Endothelial cell (in vitro differentiated cells): ENCODE results near the gene PDZD11. TPM values are rescaled to one million over a fixed set of nuclear protein-coding genes. Genes with fewer than 3 reads are reported as not detected.
"Not testable (repeated sequence)": the region's sequence is repeated elsewhere in the genome, so short reads cannot be mapped to it uniquely, and the experiment has no call there.

Source experiments
- DNase-seq: peaks from one replicate; pipeline ENCODE4 v3.0.0; 2021; ENCODE audit warnings: low spot score
- H3K27ac Mint-ChIP-seq: one replicate; pipeline ENCODE4 v1.8.0; 2021; ENCODE audit warnings: mixed read lengths, inconsistent platforms; ENCODE audit not compliant: unreplicated experiment
- H3K27me3 Mint-ChIP-seq: one replicate; pipeline ENCODE4 v1.8.0; 2021; ENCODE audit warnings: mild to moderate bottlenecking, moderate library complexity, mixed read lengths, inconsistent platforms; ENCODE audit not compliant: unreplicated experiment
- H3K36me3 Mint-ChIP-seq: one replicate; pipeline ENCODE4 v1.8.0; 2021; ENCODE audit warnings: mild to moderate bottlenecking, low read depth, mixed read lengths, inconsistent platforms; ENCODE audit not compliant: unreplicated experiment
- H3K4me1 Mint-ChIP-seq: one replicate; pipeline ENCODE4 v1.8.0; 2021; ENCODE audit warnings: mild to moderate bottlenecking, mixed read lengths, inconsistent platforms; ENCODE audit not compliant: unreplicated experiment
- H3K4me3 Mint-ChIP-seq: one replicate; pipeline ENCODE4 v1.8.0; 2021; ENCODE audit warnings: mild to moderate bottlenecking, mixed read lengths, inconsistent platforms; ENCODE audit not compliant: unreplicated experiment
- H3K9me3 Mint-ChIP-seq: one replicate; pipeline ENCODE4 v1.8.0; 2021; ENCODE audit warnings: mixed read lengths, inconsistent platforms; ENCODE audit not compliant: unreplicated experiment
- CTCF ChIP-seq: fragments of 200-600 bp; sonication (generic); IDR thresholded peaks from one replicate; pipeline ENCODE4 v1.5.0; 2021; ENCODE audit warnings: antibody characterized with exemption; ENCODE audit not compliant: unreplicated experiment
- total RNA-seq: library from RNA; stranded (reverse); fragmentation: NEBNext Ultra II Directional; extraction: Animal tissue kit (Norgen Biotek cat#: 25700); gene quantifications from one replicate; pipeline ENCODE4 v1.2.1, GENCODE V29; 2021; ENCODE audit not compliant: unreplicated experiment

The PDZD11 gene
- total RNA-seq, 1 donor from 2014 or later, result 54.3 TPM

GRCh38 chrX:70279081-70279480 lies 10.6 kb downstream of the PDZD11 start:
- DNase-seq, result no peak
- peaks cover 7% of the 10 kb centered on the region for H3K36me3 Mint-ChIP-seq
- no peaks in the 10 kb centered on the region for H3K9me3 Mint-ChIP-seq
- no peaks in the 10 kb centered on the region for H3K27me3 Mint-ChIP-seq
- H3K4me1 Mint-ChIP-seq, result no peaks in the 10 kb centered on the region
- no peak for TF ChIP-seq CTCF
- H3K27ac Mint-ChIP-seq, result no peak overlapping the region
- no peak overlapping the region for H3K4me3 Mint-ChIP-seq

GRCh38 chrX:70274029-70274428 lies 15.7 kb downstream of the PDZD11 start:
- not testable (repeated sequence) for H3K4me1 Mint-ChIP-seq, H3K27ac Mint-ChIP-seq, H3K4me3 Mint-ChIP-seq, H3K36me3 Mint-ChIP-seq, H3K27me3 Mint-ChIP-seq, DNase-seq, H3K9me3 Mint-ChIP-seq

GRCh38 chrX:70268034-70268433 lies 21.7 kb downstream of the PDZD11 start, which contains the start of gene ARR3:
TSS of gene ARR3 (plus strand) at chrX:70268334. CDS start at chrX:70269386, 1,052 bp downstream.
- no peak for TF ChIP-seq CTCF
- Mint-ChIP-seq H3K9me3 (no peaks in the 10 kb centered on the region), H3K36me3 (no peaks in the 10 kb centered on the region), H3K4me1 (no peaks in the 10 kb centered on the region), H3K27ac (no peak within 1 kb of the TSS), H3K4me3 (no peak within 1 kb of the TSS), H3K27me3 (no peaks in the 10 kb centered on the region)
- no peak for DNase-seq

GRCh38 chrX:70264784-70265183 lies 24.9 kb downstream of the PDZD11 start:
- no peaks in the 10 kb centered on the region for H3K36me3 Mint-ChIP-seq
- H3K9me3 Mint-ChIP-seq, result no peaks in the 10 kb centered on the region
- TF ChIP-seq CTCF, result no peak
- H3K27me3 Mint-ChIP-seq, result no peaks in the 10 kb centered on the region
- no peak for DNase-seq
- no peaks in the 10 kb centered on the region for H3K4me1 Mint-ChIP-seq
- H3K4me3 Mint-ChIP-seq, result no peak overlapping the region
- no peak overlapping the region for H3K27ac Mint-ChIP-seq

GRCh38 chrX:70262952-70263567 lies 26.7 kb downstream of the PDZD11 start:
- H3K9me3 Mint-ChIP-seq, result no peaks in the 10 kb centered on the region

More at GRCh38 chrX:70262952-70263567, 26.7 kb downstream of the PDZD11 start:
- H3K27ac Mint-ChIP-seq, result no peak overlapping the region
- peak; percentile 58 for DNase-seq
- no peak overlapping the region for H3K4me3 Mint-ChIP-seq
- peak; percentile 21 for TF ChIP-seq CTCF
- no peaks in the 10 kb centered on the region for H3K4me1 Mint-ChIP-seq
- no peaks in the 10 kb centered on the region for H3K27me3 Mint-ChIP-seq
- H3K36me3 Mint-ChIP-seq, result no peaks in the 10 kb centered on the region
